ENCODE measurements around the gene CAPSL.
"Not testable (repeated sequence)": the region's sequence is repeated elsewhere in the genome, so short reads cannot be mapped to it uniquely, and the experiment has no call there.

Gene CAPSL

DNA sequence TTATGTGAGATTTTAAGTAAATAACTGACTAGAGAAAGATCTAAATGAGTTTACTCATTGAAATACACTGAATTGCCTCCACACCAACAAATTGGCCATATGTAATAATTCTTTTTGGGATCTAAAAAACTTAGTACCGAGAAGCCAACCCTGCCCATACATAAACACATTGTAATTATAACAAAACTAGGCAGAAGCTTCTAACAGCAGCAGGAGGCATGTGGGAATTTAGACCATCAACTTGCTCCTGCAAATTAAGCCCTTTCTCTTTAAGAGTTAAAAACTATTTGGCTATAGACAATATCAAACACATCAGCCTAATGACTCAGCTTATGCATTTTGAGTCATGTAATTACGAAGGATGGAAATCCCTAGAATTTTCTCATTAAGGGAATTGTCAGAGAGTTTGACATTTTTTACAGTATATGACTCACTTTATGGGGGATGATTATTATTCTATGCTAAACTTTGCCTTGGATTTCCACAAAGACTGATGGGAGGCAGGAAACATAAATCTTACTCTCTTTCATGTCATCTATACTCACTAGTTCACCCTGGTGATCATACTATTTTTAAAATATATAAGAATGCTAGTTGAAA, 80.7 kb downstream of the CAPSL start:
- no peak for DNase-seq (ENCODE audit: low read depth, low spot score)
- Histone ChIP-seq H3K27me3 (ENCODE audit: control insufficient read depth, insufficient read depth, low read length) (no peaks in the 10 kb centered on the region), H3K36me3 (ENCODE audit: control insufficient read depth, insufficient read depth, low read length) (no peaks in the 10 kb centered on the region), H3K4me3 (ENCODE audit: low read length) (no peak overlapping the region), H3K4me1 (ENCODE audit: control insufficient read depth, insufficient read depth, low read length) (no peaks in the 10 kb centered on the region; the same call in 1 of the 2 replicates), H3K9me3 (ENCODE audit: control insufficient read depth, insufficient read depth, low read length) (no peaks in the 10 kb centered on the region), H3K27ac (ENCODE audit: low read length) (no peak overlapping the region)
- WGBS (ENCODE audit: insufficient coverage, insufficient read length), result no CpG with 5 or more reads among the region's 2 CpGs

DNA sequence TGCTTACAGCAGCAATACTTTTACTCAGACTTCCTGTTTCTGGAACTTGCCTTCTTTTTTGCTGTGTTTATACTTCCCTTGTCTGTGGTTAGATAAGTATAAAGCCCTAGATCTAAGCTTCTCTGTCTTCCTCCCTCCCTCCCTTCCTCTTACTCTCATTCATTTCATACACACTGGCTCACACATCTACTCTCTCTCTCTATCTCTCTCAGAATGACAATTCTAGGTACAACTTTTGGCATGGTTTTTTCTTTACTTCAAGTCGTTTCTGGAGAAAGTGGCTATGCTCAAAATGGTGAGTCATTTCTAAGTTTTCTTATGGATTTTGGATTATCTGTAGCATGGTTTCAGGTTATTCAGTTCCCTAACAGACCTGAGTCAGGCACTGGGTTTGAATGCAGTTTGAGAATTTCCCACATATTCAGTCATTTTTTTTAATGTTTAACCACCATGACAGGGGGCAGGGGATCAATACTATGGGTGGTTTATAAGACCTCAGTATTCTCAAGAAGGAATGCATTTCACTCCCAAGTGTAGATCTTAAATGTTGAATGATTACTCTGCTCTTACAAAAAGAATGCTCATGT, 81.6 kb downstream of the CAPSL start, which contains the start of gene IL7R:
Gene IL7R (plus strand): TSS at position 127 of the 587 bp plus-strand sequence. CDS start 87 bp downstream, at position 214.
- no peaks in the 10 kb centered on the region; the same call in 1 of the 2 replicates for H3K4me1 ChIP-seq (ENCODE audit: control insufficient read depth, insufficient read depth, low read length)

DNA sequence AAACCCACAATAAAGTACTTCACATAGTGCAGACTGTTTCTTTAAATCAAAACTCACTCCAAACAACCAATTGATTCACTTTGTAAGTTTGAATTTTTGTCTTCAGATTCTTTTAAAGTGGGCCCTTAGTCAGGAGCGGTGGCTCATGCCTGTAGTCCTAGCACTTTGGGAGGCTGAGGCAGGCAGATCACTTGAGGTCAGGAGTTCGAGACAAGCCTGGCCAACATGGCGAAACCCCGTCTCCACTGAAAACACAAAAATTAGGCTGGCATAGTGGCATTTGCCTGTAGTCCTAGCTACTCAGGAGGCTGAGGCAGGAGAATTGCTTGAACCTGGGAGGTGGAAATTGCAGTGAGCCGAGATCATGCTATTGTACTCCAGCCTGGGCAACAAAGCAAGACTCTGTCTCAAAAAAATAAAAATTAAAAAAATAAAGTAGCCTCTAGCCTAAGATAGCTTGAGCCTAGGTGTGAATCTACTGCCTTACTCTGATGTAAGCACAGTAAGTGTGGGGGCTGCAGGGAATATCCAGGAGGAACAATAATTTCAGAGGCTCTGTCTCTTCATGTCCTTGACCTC, 82.1 kb downstream of the CAPSL start:
- H3K36me3 ChIP-seq (ENCODE audit: control insufficient read depth, insufficient read depth, low read length); H3K27ac ChIP-seq (ENCODE audit: low read length); H3K4me3 ChIP-seq (ENCODE audit: low read length); H3K9me3 ChIP-seq (ENCODE audit: control insufficient read depth, insufficient read depth, low read length); H3K27me3 ChIP-seq (ENCODE audit: control insufficient read depth, insufficient read depth, low read length); DNase-seq (ENCODE audit: low read depth, low spot score); H3K4me1 ChIP-seq (ENCODE audit: control insufficient read depth, insufficient read depth, low read length): not testable (repeated sequence)
- WGBS (ENCODE audit: insufficient coverage, insufficient read length), result no CpG with 5 or more reads among the region's 5 CpGs

More for the DNA sequence above, 81.6 kb downstream of the CAPSL start, which contains the start of gene IL7R:
- no peak for DNase-seq (ENCODE audit: low read depth, low spot score)
- H3K36me3 ChIP-seq (ENCODE audit: control insufficient read depth, insufficient read depth, low read length), result no peaks in the 10 kb centered on the region
- no peaks in the 10 kb centered on the region for H3K27me3 ChIP-seq (ENCODE audit: control insufficient read depth, insufficient read depth, low read length)
- no peak within 1 kb of the TSS for H3K4me3 ChIP-seq (ENCODE audit: low read length)
- H3K27ac ChIP-seq (ENCODE audit: low read length), result no peak within 1 kb of the TSS
- WGBS (ENCODE audit: insufficient coverage, insufficient read length), result no CpG with 5 or more reads among the region's 1 CpG
- H3K9me3 ChIP-seq (ENCODE audit: control insufficient read depth, insufficient read depth, low read length), result no peaks in the 10 kb centered on the region

DNA sequence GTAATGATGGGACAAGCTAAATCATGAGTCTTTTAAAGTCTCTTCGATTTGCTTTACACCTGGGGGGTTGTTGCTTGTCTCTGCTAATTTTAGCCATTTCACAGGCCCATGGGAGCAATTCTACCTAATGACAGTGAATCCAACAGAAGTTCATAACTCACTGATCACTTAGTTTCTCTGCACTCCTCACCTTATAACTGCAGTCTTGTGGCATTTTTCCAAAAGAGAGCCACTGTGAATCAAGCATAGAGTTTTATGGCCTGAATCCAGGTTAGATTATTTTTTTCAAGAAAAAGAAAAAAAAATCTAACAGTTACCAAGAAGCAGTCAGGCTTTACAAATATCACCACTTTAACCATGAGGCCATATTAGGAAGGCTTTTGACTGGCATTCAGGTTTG, 83.2 kb downstream of the CAPSL start:
- H3K9me3 ChIP-seq (ENCODE audit: control insufficient read depth, insufficient read depth, low read length), result no peaks in the 10 kb centered on the region
- H3K36me3 ChIP-seq (ENCODE audit: control insufficient read depth, insufficient read depth, low read length), result no peaks in the 10 kb centered on the region
- no peaks in the 10 kb centered on the region; the same call in 1 of the 2 replicates for H3K4me1 ChIP-seq (ENCODE audit: control insufficient read depth, insufficient read depth, low read length)
- no peak for DNase-seq (ENCODE audit: low read depth, low spot score)
- no peaks in the 10 kb centered on the region for H3K27me3 ChIP-seq (ENCODE audit: control insufficient read depth, insufficient read depth, low read length)
- no CpG with 5 or more reads among the region's 1 CpG for WGBS (ENCODE audit: insufficient coverage, insufficient read length)
- no peak overlapping the region for H3K27ac ChIP-seq (ENCODE audit: low read length)
- no peak overlapping the region for H3K4me3 ChIP-seq (ENCODE audit: low read length)
